Neural cell (in vitro differentiated cells): Measurements from ENCODE around the gene KANK4. TPM values are rescaled to one million over a fixed set of nuclear protein-coding genes. Genes with fewer than 3 reads are reported as not detected.

Experiments
- H2AFZ ChIP-seq: fragments of 200-600, 300-800 bp; sonication (generic), shearing (Covaris generic); 2 replicates; pipeline ENCODE4 v1.6.0; 2014; ENCODE audit warnings: low read depth, mild to moderate bottlenecking, antibody characterized with exemption, low read length, moderate library complexity
- H3F3A ChIP-seq: fragments of 200-600 bp; shearing (Covaris generic); 2 replicates; pipeline ENCODE4 v1.6.1; 2016; ENCODE audit warnings: mild to moderate bottlenecking, moderate library complexity, mixed read lengths, antibody characterized with exemption, low read length; ENCODE audit not compliant: insufficient read depth, poor library complexity, severe bottlenecking
- H3K27ac ChIP-seq: fragments of 200-600, 300-800 bp; sonication (generic), shearing (Covaris generic); 2 replicates; pipeline ENCODE4 v1.5.1; 2014; ENCODE audit warnings: mild to moderate bottlenecking, low read length, moderate library complexity
- H3K27me3 ChIP-seq: fragments of 300-800, 200-600 bp; sonication (generic), shearing (Covaris generic); 2 replicates; pipeline ENCODE4 v1.6.0; 2014; ENCODE audit warnings: mild to moderate bottlenecking, low read depth, low read length, moderate library complexity; ENCODE audit not compliant: insufficient read depth
- H3K36me3 ChIP-seq: fragments of 300-800, 200-600 bp; sonication (generic), shearing (Covaris generic); 2 replicates; pipeline ENCODE4 v1.5.1; 2014; ENCODE audit warnings: mild to moderate bottlenecking, antibody characterized with exemption, low read length, moderate library complexity; ENCODE audit not compliant: insufficient read depth
- H3K4me2 ChIP-seq: fragments of 300-800, 200-600 bp; sonication (generic), shearing (Covaris generic); 2 replicates; pipeline ENCODE4 v1.6.0; 2014; ENCODE audit warnings: mild to moderate bottlenecking, low read length
- H3K4me3 ChIP-seq: fragments of 300-800, 200-600 bp; sonication (generic), shearing (Covaris generic); 2 replicates; pipeline ENCODE4 v1.5.1; 2014; ENCODE audit warnings: mild to moderate bottlenecking, low read length, moderate library complexity
- H3K79me2 ChIP-seq: fragments of 200-600 bp; shearing (Covaris generic); replicated peaks from 2 replicates; pipeline ENCODE4 v1.6.0; 2014; ENCODE audit warnings: mild to moderate bottlenecking, low read length, moderate library complexity; ENCODE audit not compliant: insufficient read depth
- H3K9ac ChIP-seq: fragments of 300-800, 200-600 bp; sonication (generic), shearing (Covaris generic); 2 replicates; pipeline ENCODE4 v1.6.1; 2016; ENCODE audit warnings: mild to moderate bottlenecking, low read length, mixed read lengths
- H3K9me2 ChIP-seq: fragments of 200-600 bp; shearing (Covaris generic); 2 replicates; pipeline ENCODE4 v1.6.1; 2016; ENCODE audit warnings: mild to moderate bottlenecking, low read length, mixed read lengths; ENCODE audit not compliant: insufficient read depth
- H3K9me3 ChIP-seq: fragments of 200-600, 300-800 bp; sonication (generic), shearing (Covaris generic); 2 replicates; pipeline ENCODE4 v1.6.1; 2016; ENCODE audit warnings: mild to moderate bottlenecking, mixed run types, low read length, moderate library complexity, mixed read lengths
- H4K20me1 ChIP-seq: fragments of 200-600 bp; shearing (Covaris generic); 2 replicates; pipeline ENCODE4 v1.6.1; 2016; ENCODE audit warnings: mild to moderate bottlenecking, mixed run types; ENCODE audit not compliant: insufficient read depth
- CTCF ChIP-seq: fragments of 450-650 bp; IDR thresholded peaks from 2 replicates; pipeline ENCODE4 v1.5.1; 2014; ENCODE audit warnings: antibody characterized with exemption, mild to moderate bottlenecking, moderate library complexity; ENCODE audit not compliant: poor library complexity, severe bottlenecking
- EP300 ChIP-seq: fragments of 450-650 bp; conservative IDR thresholded peaks from 2 replicates; pipeline ENCODE4 v1.6.1; 2014; ENCODE audit warnings: antibody characterized with exemption, mild to moderate bottlenecking, moderate library complexity; ENCODE audit not compliant: poor library complexity, severe bottlenecking
- EZH2 ChIP-seq: fragments of 200-600, 300-800 bp; shearing (Covaris generic), sonication (generic); IDR thresholded peaks from 2 replicates; pipeline ENCODE4 v1.6.1; 2014; ENCODE audit warnings: antibody characterized with exemption, low read length, borderline replicate concordance, mild to moderate bottlenecking; ENCODE audit not compliant: insufficient read depth, poor library complexity, severe bottlenecking
- MXI1 ChIP-seq: fragments of 450-650 bp; conservative IDR thresholded peaks from 2 replicates; pipeline ENCODE4 v1.6.1; 2014; ENCODE audit warnings: antibody characterized with exemption, mild to moderate bottlenecking; ENCODE audit not compliant: poor library complexity, severe bottlenecking
- POLR2AphosphoS5 ChIP-seq: IDR thresholded peaks from 2 replicates; pipeline ENCODE4 v1.6.1; 2012
- RAD21 ChIP-seq: fragments of 450-650 bp; conservative IDR thresholded peaks from 2 replicates; pipeline ENCODE4 v1.6.1; 2014; ENCODE audit warnings: antibody characterized with exemption, mild to moderate bottlenecking, moderate library complexity
- REST ChIP-seq: IDR thresholded peaks from 2 replicates; pipeline ENCODE4 v1.6.1; 2012; ENCODE audit warnings: borderline replicate concordance
- SMC3 ChIP-seq: fragments of 450-650 bp; conservative IDR thresholded peaks from 2 replicates; pipeline ENCODE4 v1.6.1; 2014; ENCODE audit warnings: antibody characterized with exemption, mild to moderate bottlenecking, moderate library complexity; ENCODE audit not compliant: poor library complexity
- TAF1 ChIP-seq: IDR thresholded peaks from 2 replicates; pipeline ENCODE4 v1.6.1; 2012; ENCODE audit warnings: low read depth
- polyA plus RNA-seq: library from polyadenylated mRNA; depleted of rRNA; stranded (reverse); fragments of >200 nt; gene quantifications from 2 replicates; pipeline ENCODE4 v1.2.3, GENCODE V29; 2014

Gene KANK4
- polyA plus RNA-seq, 1 donor from 2014 or later, result 0.25 TPM

GRCh38 chr1:62198069-62198780 lies 121.0 kb downstream of the KANK4 start:
- no peak overlapping the region for H3K4me2 ChIP-seq
- H2AFZ ChIP-seq, result no peak overlapping the region
- no peak overlapping the region for H3K9ac ChIP-seq
- no peak overlapping the region for H3K27ac ChIP-seq
- H3K36me3 ChIP-seq, result no peaks in the 10 kb centered on the region
- TF ChIP-seq RAD21 (no peak), REST (no peak), CTCF (no peak), SMC3 (no peak), EZH2 (no peak), MXI1 (no peak), EP300 (no peak), TAF1 (no peak), POLR2AphosphoS5 (no peak)
- no peaks in the 10 kb centered on the region for H4K20me1 ChIP-seq
- H3K79me2 ChIP-seq, result no peaks in the 10 kb centered on the region
- peaks cover 20% of the 10 kb centered on the region for H3K27me3 ChIP-seq
- H3K9me3 ChIP-seq, result peaks cover 7% of the 10 kb centered on the region
- no peaks in the 10 kb centered on the region for H3F3A ChIP-seq
- H3K4me3 ChIP-seq, result no peak overlapping the region
- no peaks in the 10 kb centered on the region for H3K9me2 ChIP-seq

- H3K4me3 ChIP-seq, result no peak overlapping the region
- H3K36me3 ChIP-seq, result no peaks in the 10 kb centered on the region
- no peaks in the 10 kb centered on the region for H3F3A ChIP-seq
- H3K4me2 ChIP-seq, result no peak overlapping the region
- no peak overlapping the region for H2AFZ ChIP-seq
- peaks cover 7% of the 10 kb centered on the region for H3K9me3 ChIP-seq
- TF ChIP-seq SMC3, result no peak
- TF ChIP-seq EP300, result no peak
- no peak for TF ChIP-seq EZH2
- TF ChIP-seq REST, result no peak
- TF ChIP-seq CTCF, result no peak
- no peak for TF ChIP-seq RAD21
- TF ChIP-seq TAF1, result no peak
- no peak for TF ChIP-seq MXI1
- no peak for TF ChIP-seq POLR2AphosphoS5
- peaks cover 20% of the 10 kb centered on the region for H3K27me3 ChIP-seq
- no peaks in the 10 kb centered on the region for H4K20me1 ChIP-seq
- no peak overlapping the region for H3K27ac ChIP-seq
- no peaks in the 10 kb centered on the region for H3K9me2 ChIP-seq
- H3K79me2 ChIP-seq, result no peaks in the 10 kb centered on the region
- no peak overlapping the region for H3K9ac ChIP-seq
These were observed 123.0 kb downstream of the KANK4 start for GRCh38 chr1:62196086-62196690.
